ENCODE data around the gene POC1A.

DNA sequence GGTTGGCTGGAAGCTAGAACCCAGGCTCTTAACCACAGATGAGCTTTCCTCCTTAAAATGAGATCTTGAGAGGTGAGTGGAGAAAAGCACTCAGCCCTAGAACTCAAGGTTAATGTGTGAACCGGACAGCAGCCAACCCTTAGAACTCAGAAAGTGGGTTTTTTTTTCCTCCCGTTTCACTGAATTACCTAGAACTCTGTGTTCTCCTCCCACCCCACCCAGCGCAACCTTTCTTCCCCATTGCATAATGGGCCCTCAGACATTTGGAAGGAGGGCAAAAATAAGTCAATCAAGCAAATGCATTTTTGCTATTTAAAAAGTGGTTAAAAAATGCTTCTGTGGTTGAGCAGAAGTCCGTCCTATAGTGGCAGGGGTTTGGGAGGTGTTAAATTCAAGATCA lies 36.7 kb downstream of the POC1A start:
- TF ChIP-seq CTCF (IDR thresholded peaks at IDR 0.05; ENCODE audit: insufficient read depth, low read depth, low read length): no peak
- no peak for TF ChIP-seq EZH2 (IDR thresholded peaks at IDR 0.05; ENCODE audit: insufficient read depth, low read length)
